PFSK-1 (cell line): ENCODE data around the gene ZZZ3.

Source experiments
- POLR2AphosphoS5 ChIP-seq: IDR thresholded peaks from 2 replicates; pipeline ENCODE4 v1.6.1; 2012; ENCODE audit warnings: low read depth, mild to moderate bottlenecking, control low read depth, low read length, moderate library complexity
- REST ChIP-seq, 2 experiments: IDR thresholded peaks; 2 replicates each; pipeline versions ENCODE4 v1.6.1 to v1.8.0; 2011 to 2012; ENCODE audit warnings: low read depth in 2 of 2, low read length in 2 of 2, control low read depth in 1 of 2, inconsistent platforms in 1 of 2, mild to moderate bottlenecking in 1 of 2, moderate library complexity in 1 of 2; ENCODE audit not compliant: insufficient read depth in 1 of 2

DNA sequence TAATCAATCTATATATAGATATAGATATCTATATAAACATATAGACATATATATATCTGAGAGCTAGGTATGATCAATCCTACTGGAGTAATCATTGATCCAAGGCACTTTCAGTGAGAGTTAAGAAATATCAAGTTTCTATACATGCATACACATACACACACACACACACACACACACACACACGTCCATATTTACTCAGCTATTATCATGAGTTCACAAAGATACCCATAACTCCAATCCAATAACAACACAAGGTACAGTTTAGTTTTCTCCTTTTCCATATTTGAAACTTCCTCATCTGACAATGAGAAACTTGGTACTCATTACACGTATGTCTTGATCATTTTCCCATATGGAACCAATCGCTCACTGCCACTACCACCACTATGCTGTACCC lies 27.3 kb upstream of the ZZZ3 start:
- TF ChIP-seq REST (IDR thresholded peaks at IDR 0.05; ENCODE audit: insufficient read depth in 1 of 2, low read depth in 2 of 2, low read length in 2 of 2) (no peak), POLR2AphosphoS5 (no peak)
